SK-N-SH (cell line): ENCODE measurements around the gene ZNF81. TPM values are rescaled to one million over a fixed set of nuclear protein-coding genes. Genes with fewer than 3 reads are reported as not detected.

Source experiments
- CTCF ChIA-PET: fragments of 300-600, 350-600 bp; formaldehyde crosslinking; extraction: SDS; loops from one replicate; lab custom pipeline; 2021; lab: Yijun Ruan, JAX
- POLR2A ChIA-PET: fragments of 350-600 bp; sonication (Branson Sonifier 250); formaldehyde crosslinking; extraction: SDS; loops from one replicate; lab custom pipeline; 2020; ENCODE audit warnings: antibody characterized with exemption, inconsistent platforms; lab: Yijun Ruan, JAX
- DNase-seq: peaks from one replicate; pipeline ENCODE4 v3.0.0; 2012
- H2AFZ ChIP-seq: fragments of 200-600 bp; sonication (generic); 2 replicates; pipeline ENCODE4 v1.8.1; 2016; ENCODE audit warnings: antibody characterized with exemption, mild to moderate bottlenecking, low read depth
- H3F3A ChIP-seq: fragments of 200-600 bp; sonication (generic); replicated peaks from 2 replicates; pipeline ENCODE3; 2016; ENCODE audit warnings: antibody characterized with exemption, mild to moderate bottlenecking; ENCODE audit not compliant: insufficient read depth
- H3K27ac ChIP-seq, 2 experiments: fragments of 200-500 bp in 1 of 2; fragments of 200-600 bp in 1 of 2; sonication (Bioruptor generic) in 1 of 2; sonication (generic), shearing (Covaris generic) in 1 of 2; 2 replicates each; pipeline versions ENCODE4 v1.5.1 to v1.6.1; 2014 to 2016; ENCODE audit warnings: low read depth in 2 of 2, inconsistent platforms in 1 of 2, low read length in 1 of 2, mild to moderate bottlenecking in 1 of 2, mixed read lengths in 1 of 2
- H3K27me3 ChIP-seq: fragments of 200-600 bp; sonication (generic), shearing (Covaris generic); 2 replicates; pipeline ENCODE4 v1.6.1; 2016; ENCODE audit warnings: mixed run types; ENCODE audit not compliant: insufficient read depth
- H3K36me3 ChIP-seq, 2 experiments: fragments of 200-500 bp in 1 of 2; fragments of 200-600 bp in 1 of 2; sonication (Bioruptor generic) in 1 of 2; sonication (generic) in 1 of 2; replicated peaks in 1 of 2; 2 replicates each; pipeline versions ENCODE3 to v1.5.1; 2014 to 2016; ENCODE audit warnings: low read length in 1 of 2, mild to moderate bottlenecking in 1 of 2; ENCODE audit not compliant: insufficient read depth in 2 of 2, control insufficient read depth in 1 of 2
- H3K4me1 ChIP-seq, 2 experiments: fragments of 200-500 bp in 1 of 2; fragments of 200-600 bp in 1 of 2; sonication (Bioruptor generic) in 1 of 2; sonication (generic), shearing (Covaris generic) in 1 of 2; 2 replicates each; pipeline versions ENCODE4 v1.5.1 to v1.6.1; 2014 to 2016; ENCODE audit warnings: low read depth in 1 of 2, low read length in 1 of 2, mixed run types in 1 of 2; ENCODE audit not compliant: insufficient read depth in 2 of 2, control insufficient read depth in 1 of 2
- H3K4me2 ChIP-seq: fragments of 200-600 bp; sonication (generic), shearing (Covaris generic); 2 replicates; pipeline ENCODE4 v1.6.1; 2017; ENCODE audit warnings: mixed run types
- H3K4me3 ChIP-seq, 2 experiments: fragments of 200-500 bp in 1 of 2; fragments of 200-600 bp in 1 of 2; sonication (Bioruptor generic) in 1 of 2; sonication (generic), shearing (Covaris generic) in 1 of 2; 2 replicates each; pipeline versions ENCODE4 v1.5.1 to v1.8.1; 2014 to 2016; ENCODE audit warnings: low read depth in 2 of 2, inconsistent platforms in 1 of 2, low read length in 1 of 2, mild to moderate bottlenecking in 1 of 2, mixed read lengths in 1 of 2, moderate library complexity in 1 of 2
- H3K79me2 ChIP-seq: fragments of 200-600 bp; sonication (generic); 2 replicates; pipeline ENCODE4 v1.8.1; 2017; ENCODE audit warnings: mild to moderate bottlenecking; ENCODE audit not compliant: insufficient read depth
- H3K9ac ChIP-seq: fragments of 200-600 bp; sonication (generic); 2 replicates; pipeline ENCODE4 v1.6.1; 2017; ENCODE audit warnings: mixed run types
- H3K9me2 ChIP-seq: fragments of 200-600 bp; sonication (generic); 2 replicates; pipeline ENCODE4 v1.6.1; 2017; ENCODE audit warnings: mixed run types
- H3K9me3 ChIP-seq: fragments of 200-600 bp; sonication (generic); 2 replicates; pipeline ENCODE4 v1.6.1; 2017; ENCODE audit warnings: mixed run types, mild to moderate bottlenecking, moderate library complexity
- H4K20me1 ChIP-seq: fragments of 200-600 bp; sonication (generic); 2 replicates; pipeline ENCODE4 v1.6.1; 2017; ENCODE audit warnings: mild to moderate bottlenecking, mixed run types; ENCODE audit not compliant: insufficient read depth
- CHD2 ChIP-seq: fragments of 150-350 bp; IDR thresholded peaks from 2 replicates; pipeline ENCODE4 v1.6.1; 2018; ENCODE audit warnings: low read length; ENCODE audit not compliant: partially characterized antibody
- EP300 ChIP-seq, 2 experiments: IDR thresholded peaks; 2 replicates each; pipeline versions ENCODE4 v1.4.0 to v1.6.1; 2012; ENCODE audit warnings: borderline replicate concordance in 1 of 2, low read depth in 1 of 2, low read length in 1 of 2
- EZH2phosphoT487 ChIP-seq: fragments of 200-600 bp; sonication (generic); IDR thresholded peaks from 2 replicates; pipeline ENCODE4 v1.6.1; 2017; ENCODE audit warnings: low read depth, mixed run types, mild to moderate bottlenecking, antibody characterized with exemption, moderate library complexity, borderline replicate concordance
- FOSL2 ChIP-seq: IDR thresholded peaks from 2 replicates; pipeline ENCODE4 v1.4.0; 2012; ENCODE audit warnings: low read depth, mild to moderate bottlenecking, moderate library complexity, borderline replicate concordance
- FOXJ3 ChIP-seq: sonication (generic); formaldehyde crosslinking; IDR thresholded peaks from 2 replicates; pipeline ENCODE4 v1.5.1; 2020; ENCODE audit warnings: mild to moderate bottlenecking, missing genetic modification reagents
- FOXM1 ChIP-seq: IDR thresholded peaks from 2 replicates; pipeline ENCODE4 v1.4.0; 2012; ENCODE audit warnings: low read depth, mild to moderate bottlenecking
- GABPA ChIP-seq: IDR thresholded peaks from 2 replicates; pipeline ENCODE4 v1.4.0; 2012; ENCODE audit warnings: low read depth, mild to moderate bottlenecking
- MXI1 ChIP-seq: IDR thresholded peaks from 2 replicates; pipeline ENCODE4 v1.6.1; 2012; ENCODE audit warnings: mild to moderate bottlenecking, low read depth, low read length, improper control_type of control experiment
- NFIC ChIP-seq: IDR thresholded peaks from 2 replicates; pipeline ENCODE4 v1.4.0; 2012; ENCODE audit warnings: borderline replicate concordance
- NRF1 ChIP-seq: IDR thresholded peaks from 2 replicates; pipeline ENCODE4 v1.6.1; 2012; ENCODE audit warnings: low read depth, mild to moderate bottlenecking, low read length
- POLR2AphosphoS5 ChIP-seq: IDR thresholded peaks from 2 replicates; pipeline ENCODE4 v1.6.1; 2012; ENCODE audit warnings: low read depth, low read length
- RAD21 ChIP-seq: IDR thresholded peaks from 2 replicates; pipeline ENCODE4 v1.6.1; 2012; ENCODE audit warnings: mild to moderate bottlenecking, low read length
- RCOR1 ChIP-seq: fragments of 150-350 bp; IDR thresholded peaks from 2 replicates; pipeline ENCODE4 v1.6.1; 2017; ENCODE audit warnings: antibody characterized with exemption, low read length
- SMC3 ChIP-seq: IDR thresholded peaks from 2 replicates; pipeline ENCODE4 v1.6.1; 2012; ENCODE audit warnings: low read depth, low read length, improper control_type of control experiment
- TAF1 ChIP-seq: IDR thresholded peaks from 2 replicates; pipeline ENCODE4 v1.6.1; 2012; ENCODE audit warnings: low read depth, mild to moderate bottlenecking, low read length, moderate library complexity, borderline replicate concordance
- TCF12 ChIP-seq: IDR thresholded peaks from 2 replicates; pipeline ENCODE4 v1.4.0; 2012
- TEAD4 ChIP-seq: IDR thresholded peaks from 2 replicates; pipeline ENCODE4 v1.4.0; 2012; ENCODE audit warnings: mild to moderate bottlenecking, borderline replicate concordance; ENCODE audit not compliant: insufficient read depth
- YY1 ChIP-seq: IDR thresholded peaks from 2 replicates; pipeline ENCODE4 v1.4.0; 2012; ENCODE audit warnings: low read depth, mild to moderate bottlenecking
- WGBS: methylation state at CpG from one replicate; pipeline ENCODE4 v1.1.6; 2017; ENCODE audit warnings: low lambda C conversion rate; 5-methylcytosine and 5-hydroxymethylcytosine counted together
- polyA plus RNA-seq, 3 experiments: library from polyadenylated mRNA; depleted of rRNA; stranded (reverse); fragments of >200 nt; gene quantifications; 2 replicates each; pipeline ENCODE4 v1.2.3, GENCODE V29; 2012
- TF ChIP-seq, protein P1 (sequence below): IDR thresholded peaks from 2 replicates; pipeline ENCODE4; 2012
- TF ChIP-seq, protein P2 (sequence below): IDR thresholded peaks from 2 replicates; pipeline ENCODE4 v1.4.0; 2012; ENCODE audit warnings: low read depth, borderline replicate concordance

ZNF81 gene
- polyA plus RNA-seq, 1 of the 3 experiments (the other 2 are of a cell fraction), result 3.5 TPM

DNA sequence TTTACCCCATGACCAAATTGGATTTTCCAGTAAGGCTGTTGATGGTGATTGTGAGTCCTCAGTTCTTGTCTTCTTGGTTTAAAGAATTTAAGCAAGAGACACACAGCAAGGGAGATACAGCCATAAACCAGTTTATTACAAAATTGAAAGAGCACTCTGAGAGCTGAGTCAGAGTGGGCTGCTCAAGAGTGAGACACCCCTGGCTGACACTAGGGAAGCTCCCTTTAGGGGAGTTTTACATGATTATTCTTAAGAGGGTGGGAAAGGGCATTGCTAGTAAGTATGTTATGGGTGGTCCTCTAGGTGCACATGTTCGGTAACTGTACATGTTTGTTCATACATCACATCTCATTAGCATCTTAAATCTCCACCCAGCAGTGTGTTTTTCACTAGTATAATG lies 18.8 kb upstream of the ZNF81 start:
- DNase-seq, result no peak
- TF ChIP-seq CHD2, result no peak
- no peak for TF ChIP-seq TAF1
- no peak for TF ChIP-seq EZH2phosphoT487
- no peak for TF ChIP-seq FOSL2
- no peak for TF ChIP-seq TCF12
- TF ChIP-seq FOXM1, result no peak
- TF ChIP-seq, protein P1, sequence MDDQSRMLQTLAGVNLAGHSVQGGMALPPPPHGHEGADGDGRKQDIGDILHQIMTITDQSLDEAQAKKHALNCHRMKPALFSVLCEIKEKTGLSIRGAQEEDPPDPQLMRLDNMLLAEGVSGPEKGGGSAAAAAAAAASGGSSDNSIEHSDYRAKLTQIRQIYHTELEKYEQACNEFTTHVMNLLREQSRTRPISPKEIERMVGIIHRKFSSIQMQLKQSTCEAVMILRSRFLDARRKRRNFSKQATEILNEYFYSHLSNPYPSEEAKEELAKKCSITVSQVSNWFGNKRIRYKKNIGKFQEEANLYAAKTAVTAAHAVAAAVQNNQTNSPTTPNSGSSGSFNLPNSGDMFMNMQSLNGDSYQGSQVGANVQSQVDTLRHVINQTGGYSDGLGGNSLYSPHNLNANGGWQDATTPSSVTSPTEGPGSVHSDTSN, result no peak
- TF ChIP-seq FOXJ3 (CRISPR knock-in tag), result no peak
- Histone ChIP-seq H3K27ac (no peak overlapping the region), H3K9me2 (no peaks in the 10 kb centered on the region), H3K4me1 (no peaks in the 10 kb centered on the region; a peak in 1 of 4 replicates), H3K9ac (no peak overlapping the region), H3K9me3 (no peaks in the 10 kb centered on the region; the same call in 1 of the 2 replicates), H3K27me3 (no peaks in the 10 kb centered on the region; the same call in 1 of the 2 replicates), H2AFZ (no peak overlapping the region), H3K36me3 (no peaks in the 10 kb centered on the region), H3K79me2 (no peaks in the 10 kb centered on the region), H3K4me3 (no peak overlapping the region), H3K4me2 (no peak overlapping the region), H4K20me1 (no peaks in the 10 kb centered on the region), H3F3A (no peaks in the 10 kb centered on the region)
- ChIA-PET CTCF (interaction anchor here (1.6 kb wide), 1 partner anchor 207 kb away, joined by 4 read pairs; no protein-coding TSS in a partner anchor), POLR2A (no interaction called here)
- WGBS, result 7% methylated on average over 1 of the region's 1 CpG

DNA sequence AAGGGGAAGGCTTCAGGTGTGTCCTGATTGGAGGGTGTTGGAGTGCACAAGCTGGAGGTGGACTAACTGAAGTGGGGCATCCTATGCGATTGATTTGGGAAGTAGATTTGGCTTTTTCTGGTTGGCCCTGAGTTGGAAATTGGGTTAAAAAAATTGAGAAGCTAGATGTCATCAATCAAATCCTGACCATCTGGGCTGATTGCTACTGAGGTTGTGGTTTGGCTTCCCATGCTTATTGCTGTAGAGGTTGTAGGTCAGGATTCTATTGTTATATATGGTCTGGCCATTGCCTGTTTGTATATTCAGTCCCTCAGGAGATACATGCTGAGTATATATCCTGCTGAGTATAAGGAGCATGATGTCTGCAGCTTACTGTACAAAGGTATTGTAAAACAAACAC lies 7.7 kb upstream of the ZNF81 start:
- H3K4me1 ChIP-seq, result no peaks in the 10 kb centered on the region; a peak in 1 of 4 replicates
- H3K9me3 ChIP-seq, result no peaks in the 10 kb centered on the region
- H3K27ac ChIP-seq, result no peak overlapping the region
- H3F3A ChIP-seq, result peaks cover 3% of the 10 kb centered on the region
- H3K79me2 ChIP-seq, result no peaks in the 10 kb centered on the region
- H3K27me3 ChIP-seq, result no peaks in the 10 kb centered on the region
- no peaks in the 10 kb centered on the region for H4K20me1 ChIP-seq
- no peak overlapping the region for H3K4me3 ChIP-seq
- H3K9ac ChIP-seq, result no peak overlapping the region
- H2AFZ ChIP-seq, result no peak overlapping the region
- ChIA-PET CTCF (interaction anchor here (1.7 to 4.1 kb wide), 3 partner anchors 25 to 198 kb away, joined by 4 to 18 read pairs (median 6); no protein-coding TSS in a partner anchor), POLR2A (no interaction called here)
- DNase-seq, result no peak
- H3K9me2 ChIP-seq, result no peaks in the 10 kb centered on the region
- TF ChIP-seq TEAD4, result no peak
- no peak for TF ChIP-seq FOXM1
- TF ChIP-seq FOSL2, result no peak
- no peak for TF ChIP-seq YY1
- no peak for TF ChIP-seq SMC3
- no peak for TF ChIP-seq EP300 (IDR thresholded peaks at IDR 0.05; ENCODE audit: borderline replicate concordance in 1 of 2, low read depth in 1 of 2, low read length in 1 of 2)
- TF ChIP-seq NRF1, result no peak
- TF ChIP-seq TCF12, result no peak
- TF ChIP-seq MXI1, result no peak
- no peak for TF ChIP-seq RAD21
- TF ChIP-seq POLR2AphosphoS5, result no peak
- TF ChIP-seq, protein P2, sequence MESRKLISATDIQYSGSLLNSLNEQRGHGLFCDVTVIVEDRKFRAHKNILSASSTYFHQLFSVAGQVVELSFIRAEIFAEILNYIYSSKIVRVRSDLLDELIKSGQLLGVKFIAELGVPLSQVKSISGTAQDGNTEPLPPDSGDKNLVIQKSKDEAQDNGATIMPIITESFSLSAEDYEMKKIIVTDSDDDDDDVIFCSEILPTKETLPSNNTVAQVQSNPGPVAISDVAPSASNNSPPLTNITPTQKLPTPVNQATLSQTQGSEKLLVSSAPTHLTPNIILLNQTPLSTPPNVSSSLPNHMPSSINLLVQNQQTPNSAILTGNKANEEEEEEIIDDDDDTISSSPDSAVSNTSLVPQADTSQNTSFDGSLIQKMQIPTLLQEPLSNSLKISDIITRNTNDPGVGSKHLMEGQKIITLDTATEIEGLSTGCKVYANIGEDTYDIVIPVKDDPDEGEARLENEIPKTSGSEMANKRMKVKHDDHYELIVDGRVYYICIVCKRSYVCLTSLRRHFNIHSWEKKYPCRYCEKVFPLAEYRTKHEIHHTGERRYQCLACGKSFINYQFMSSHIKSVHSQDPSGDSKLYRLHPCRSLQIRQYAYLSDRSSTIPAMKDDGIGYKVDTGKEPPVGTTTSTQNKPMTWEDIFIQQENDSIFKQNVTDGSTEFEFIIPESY, result no peak
- no peak for TF ChIP-seq GABPA
- no peak for TF ChIP-seq NFIC
- TF ChIP-seq RCOR1, result no peak
- no peak for TF ChIP-seq TAF1
- TF ChIP-seq CHD2, result no peak
- H3K36me3 ChIP-seq, result no peaks in the 10 kb centered on the region
- H3K4me2 ChIP-seq, result no peak overlapping the region
- WGBS, result 20% methylated on average over 1 of the region's 1 CpG
